DOHH2 (cell line): ENCODE results near the gene HSF5.

ENCODE experiments used
- H3F3A ChIP-seq: fragments of 200-600 bp; sonication (generic), shearing (Covaris generic); 2 replicates; pipeline ENCODE4 v1.6.0; 2016; ENCODE audit warnings: antibody characterized with exemption, mild to moderate bottlenecking; ENCODE audit not compliant: control insufficient read depth, insufficient read depth
- H3K27ac ChIP-seq: fragments of 200-600 bp; sonication (generic); 2 replicates; pipeline ENCODE4 v1.5.1; 2014; ENCODE audit warnings: low read depth, mild to moderate bottlenecking, low read length, moderate library complexity
- H3K27me3 ChIP-seq: fragments of 200-600 bp; sonication (generic); 2 replicates; pipeline ENCODE4 v1.6.1; 2014; ENCODE audit warnings: mild to moderate bottlenecking, low read length, mixed read lengths; ENCODE audit not compliant: control insufficient read depth
- H3K36me3 ChIP-seq: fragments of 200-600 bp; sonication (generic); 2 replicates; pipeline ENCODE4 v1.6.1; 2014; ENCODE audit warnings: mild to moderate bottlenecking, low read length, moderate library complexity, mixed read lengths; ENCODE audit not compliant: control insufficient read depth
- H3K4me1 ChIP-seq: fragments of 200-600 bp; sonication (generic); 2 replicates; pipeline ENCODE4 v1.6.1; 2014; ENCODE audit warnings: mild to moderate bottlenecking, low read length, mixed read lengths; ENCODE audit not compliant: control insufficient read depth
- H3K4me2 ChIP-seq: fragments of 200-600 bp; sonication (generic); 2 replicates; pipeline ENCODE4 v1.6.0; 2014; ENCODE audit warnings: mild to moderate bottlenecking, low read length, moderate library complexity
- H3K4me3 ChIP-seq: fragments of 200-600 bp; sonication (generic); 2 replicates; pipeline ENCODE4 v1.5.1; 2014; ENCODE audit warnings: mild to moderate bottlenecking, low read length, mixed read lengths
- H3K79me2 ChIP-seq: fragments of 200-600 bp; sonication (generic); 2 replicates; pipeline ENCODE4 v1.6.1; 2014; ENCODE audit warnings: mild to moderate bottlenecking, low read length, mixed read lengths; ENCODE audit not compliant: control insufficient read depth
- H3K9me2 ChIP-seq: fragments of 200-600 bp; sonication (generic); replicated peaks from 2 replicates; pipeline ENCODE4 v1.6.1; 2014; ENCODE audit warnings: mild to moderate bottlenecking, low read length, mixed read lengths; ENCODE audit not compliant: control insufficient read depth
- H3K9me3 ChIP-seq: fragments of 200-600 bp; sonication (generic); 2 replicates; pipeline ENCODE4 v1.6.1; 2014; ENCODE audit warnings: antibody characterized with exemption, low read length, mixed read lengths; ENCODE audit not compliant: control insufficient read depth, insufficient read depth
- H4K20me1 ChIP-seq: fragments of 200-600 bp; sonication (generic); 2 replicates; pipeline ENCODE4 v1.6.0; 2014; ENCODE audit warnings: low read depth, mild to moderate bottlenecking, antibody characterized with exemption, low read length, moderate library complexity; ENCODE audit not compliant: control insufficient read depth, insufficient read depth
- EZH2phosphoT487 ChIP-seq: fragments of 200-600 bp; sonication (generic); IDR thresholded peaks from 2 replicates; pipeline ENCODE4 v1.6.1; 2017; ENCODE audit warnings: borderline replicate concordance, mild to moderate bottlenecking, antibody characterized with exemption, low read length, moderate library complexity, mixed read lengths
- TF ChIP-seq, protein P1 (sequence below): fragments of 200-600 bp; sonication (generic); IDR thresholded peaks from one replicate; pipeline ENCODE4 v1.5.1; 2014; ENCODE audit warnings: antibody characterized with exemption, mild to moderate bottlenecking, low read depth, low read length; ENCODE audit not compliant: poor library complexity, severe bottlenecking

Gene HSF5

DNA sequence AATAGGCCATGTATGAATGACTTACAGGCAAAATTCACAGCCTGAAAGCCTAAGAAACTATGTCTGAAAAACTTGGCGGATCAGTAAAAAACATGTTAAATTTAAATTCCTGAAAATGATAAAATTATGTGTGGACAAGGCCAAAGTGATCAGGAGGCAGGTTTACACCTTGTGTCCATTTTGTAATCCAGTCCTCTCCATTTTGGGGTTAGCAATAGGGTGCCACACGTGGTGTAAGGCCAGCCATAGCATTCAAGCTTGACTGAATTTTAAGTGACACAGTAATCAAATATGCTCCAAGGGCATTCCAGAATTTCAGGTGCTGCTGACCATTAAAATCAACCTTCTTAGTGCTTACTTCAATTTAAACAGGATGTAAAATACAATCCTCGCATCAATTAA, 73.6 kb downstream of the HSF5 start:
- H3K27me3 ChIP-seq, result peaks cover 11% of the 10 kb centered on the region
- no peaks in the 10 kb centered on the region for H3K9me2 ChIP-seq
- H3F3A ChIP-seq, result 0 out of 2 replicates have a peak, but pooled peaks cover 5% of the 10 kb centered on the region
- TF ChIP-seq, protein P1, sequence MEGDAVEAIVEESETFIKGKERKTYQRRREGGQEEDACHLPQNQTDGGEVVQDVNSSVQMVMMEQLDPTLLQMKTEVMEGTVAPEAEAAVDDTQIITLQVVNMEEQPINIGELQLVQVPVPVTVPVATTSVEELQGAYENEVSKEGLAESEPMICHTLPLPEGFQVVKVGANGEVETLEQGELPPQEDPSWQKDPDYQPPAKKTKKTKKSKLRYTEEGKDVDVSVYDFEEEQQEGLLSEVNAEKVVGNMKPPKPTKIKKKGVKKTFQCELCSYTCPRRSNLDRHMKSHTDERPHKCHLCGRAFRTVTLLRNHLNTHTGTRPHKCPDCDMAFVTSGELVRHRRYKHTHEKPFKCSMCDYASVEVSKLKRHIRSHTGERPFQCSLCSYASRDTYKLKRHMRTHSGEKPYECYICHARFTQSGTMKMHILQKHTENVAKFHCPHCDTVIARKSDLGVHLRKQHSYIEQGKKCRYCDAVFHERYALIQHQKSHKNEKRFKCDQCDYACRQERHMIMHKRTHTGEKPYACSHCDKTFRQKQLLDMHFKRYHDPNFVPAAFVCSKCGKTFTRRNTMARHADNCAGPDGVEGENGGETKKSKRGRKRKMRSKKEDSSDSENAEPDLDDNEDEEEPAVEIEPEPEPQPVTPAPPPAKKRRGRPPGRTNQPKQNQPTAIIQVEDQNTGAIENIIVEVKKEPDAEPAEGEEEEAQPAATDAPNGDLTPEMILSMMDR, result no peak
- TF ChIP-seq EZH2phosphoT487, result no peak
- H3K4me1 ChIP-seq, result peaks cover 31% of the 10 kb centered on the region
- H3K79me2 ChIP-seq, result no peaks in the 10 kb centered on the region
- H3K4me3 ChIP-seq, result no peak overlapping the region
- no peak overlapping the region for H3K27ac ChIP-seq
- H3K4me2 ChIP-seq, result no peak overlapping the region
- H3K9me3 ChIP-seq, result no peaks in the 10 kb centered on the region
- no peaks in the 10 kb centered on the region for H4K20me1 ChIP-seq
- H3K36me3 ChIP-seq, result no peaks in the 10 kb centered on the region

DNA sequence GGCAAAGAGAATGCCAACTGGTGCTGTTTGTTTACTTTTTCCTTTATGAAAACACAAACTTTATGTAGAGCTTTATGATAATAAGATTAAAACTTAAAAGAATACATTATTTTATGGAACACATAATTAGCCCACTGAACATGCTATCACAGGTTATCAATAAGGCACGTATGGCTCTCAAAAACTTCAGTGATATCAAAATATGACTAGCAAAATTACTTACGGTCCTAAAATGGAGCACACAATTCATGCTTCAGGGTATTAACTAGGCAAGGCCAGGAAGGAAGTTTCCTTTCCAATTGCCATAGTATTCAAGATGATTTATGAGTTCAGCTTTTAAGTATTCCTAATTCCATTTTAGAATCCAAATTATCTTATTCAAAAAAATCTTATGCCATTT, 74.5 kb downstream of the HSF5 start:
- Histone ChIP-seq H3F3A (0 out of 2 replicates have a peak, but pooled peaks cover 5% of the 10 kb centered on the region), H3K9me3 (no peaks in the 10 kb centered on the region), H3K4me1 (peaks cover 31% of the 10 kb centered on the region), H3K27ac (no peak overlapping the region), H3K36me3 (no peaks in the 10 kb centered on the region), H3K79me2 (no peaks in the 10 kb centered on the region), H3K9me2 (no peaks in the 10 kb centered on the region), H4K20me1 (no peaks in the 10 kb centered on the region), H3K4me3 (no peak overlapping the region), H3K27me3 (peaks cover 11% of the 10 kb centered on the region), H3K4me2 (no peak overlapping the region)
- no peak for TF ChIP-seq EZH2phosphoT487
- TF ChIP-seq, protein P1, result no peak

DNA sequence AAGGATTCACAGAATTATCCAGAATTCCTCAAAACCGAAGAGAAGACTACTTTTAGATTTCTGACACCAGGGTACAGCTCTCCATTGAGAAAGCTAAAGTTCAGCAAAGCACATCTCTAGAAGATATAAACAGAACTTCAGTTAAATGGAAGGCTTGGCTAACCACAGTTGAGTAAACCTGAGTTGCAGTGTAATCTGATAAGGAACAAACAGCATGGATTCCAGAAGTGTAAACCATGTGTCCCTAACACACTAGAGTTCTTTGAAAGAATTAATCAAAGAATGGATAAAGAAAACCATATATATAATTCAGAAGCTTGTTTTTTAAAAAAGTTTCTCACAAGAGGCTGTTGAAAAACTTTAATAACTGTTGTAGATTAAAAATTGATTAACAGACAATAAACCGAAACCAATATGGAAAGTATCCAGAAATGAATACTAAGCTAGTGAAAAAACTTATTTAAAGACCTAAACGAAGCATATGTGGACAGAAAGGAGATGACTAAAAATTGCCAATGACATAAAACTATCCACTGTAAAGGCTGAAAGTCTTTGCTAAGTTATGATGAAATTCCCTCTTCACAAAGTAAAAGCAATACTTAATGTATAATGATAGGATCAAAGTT, 75.1 kb downstream of the HSF5 start:
- no peak overlapping the region for H3K27ac ChIP-seq
- H3F3A ChIP-seq, result 0 out of 2 replicates have a peak, but pooled peaks cover 5% of the 10 kb centered on the region
- H3K36me3 ChIP-seq, result no peaks in the 10 kb centered on the region
- H3K4me3 ChIP-seq, result no peak overlapping the region
- H3K27me3 ChIP-seq, result peaks cover 11% of the 10 kb centered on the region
- H3K9me2 ChIP-seq, result no peaks in the 10 kb centered on the region
- TF ChIP-seq, protein P1, result no peak
- TF ChIP-seq EZH2phosphoT487, result no peak
- H4K20me1 ChIP-seq, result no peaks in the 10 kb centered on the region
- H3K9me3 ChIP-seq, result no peaks in the 10 kb centered on the region
- no peaks in the 10 kb centered on the region for H3K79me2 ChIP-seq
- no peak overlapping the region for H3K4me2 ChIP-seq
- peaks cover 25% of the 10 kb centered on the region for H3K4me1 ChIP-seq
